Tongue (tissue), 1 donor: ENCODE results near the gene ATP1A3. TPM values are rescaled to one million over a fixed set of nuclear protein-coding genes. Genes with fewer than 3 reads are reported as not detected.

ENCODE experiments used
- total RNA-seq: library from RNA; depleted of rRNA; stranded (reverse); fragments of >200 nt; gene quantifications from one replicate; pipeline ENCODE4 v1.2.3, GENCODE V29; 2014

ATP1A3 gene
- total RNA-seq, 1 donor from 2014 or later, result 2.4 TPM

Other genes starting within 250 kb of the ATP1A3 start
- gene CEACAM6, start 238.7 kb downstream of the ATP1A3 start, total RNA-seq, result 6.7 TPM
- not detected for gene CEACAM3, start 197.6 kb downstream of the ATP1A3 start, total RNA-seq
- not detected for gene LYPD4, start 149.5 kb downstream of the ATP1A3 start, total RNA-seq
- gene DMRTC2, start 149.2 kb downstream of the ATP1A3 start, total RNA-seq, result not detected
- 898 TPM for gene RPS19, start 134.0 kb downstream of the ATP1A3 start, total RNA-seq
- gene CD79A, start 117.0 kb downstream of the ATP1A3 start, total RNA-seq, result 3.5 TPM
- gene ARHGEF1, start 111.0 kb downstream of the ATP1A3 start, total RNA-seq, result 30.7 TPM
- not detected for gene ERFL, start 65.8 kb downstream of the ATP1A3 start, total RNA-seq
- gene RABAC1, start 34.9 kb downstream of the ATP1A3 start, total RNA-seq, result 74.6 TPM
- 3.2 TPM for gene GRIK5, start 76.0 kb upstream of the ATP1A3 start, total RNA-seq
- gene ZNF574, start 81.9 kb upstream of the ATP1A3 start, total RNA-seq, result 14.5 TPM
- 2.1 TPM for gene POU2F2, start 138.2 kb upstream of the ATP1A3 start, total RNA-seq
- gene DEDD2, start 223.4 kb upstream of the ATP1A3 start, total RNA-seq, result 21.1 TPM
- 8.5 TPM for gene ZNF526, start 226.1 kb upstream of the ATP1A3 start, total RNA-seq
- 23.6 TPM for gene GSK3A, start 248.4 kb upstream of the ATP1A3 start, total RNA-seq